A204.1 (cell line): ENCODE data around the gene RAP1A.
"Not testable (repeated sequence)": the region's sequence is repeated elsewhere in the genome, so short reads cannot be mapped to it uniquely, and the experiment has no call there.

Experiments
- FAIRE-seq: peaks from 2 replicates; lab custom pipeline; 2012; peaks lifted over from hg19 to GRCh38; lab: Jason Lieb, UNC

The RAP1A gene

GRCh38 chr1:111669268-111669667, 49.7 kb downstream of the RAP1A start:
- FAIRE-seq = no peak

GRCh38 chr1:111671852-111672251, 52.3 kb downstream of the RAP1A start:
- no peak for FAIRE-seq

- FAIRE-seq = no peak
These were observed 52.7 kb downstream of the RAP1A start for GRCh38 chr1:111672331-111672730.

GRCh38 chr1:111677604-111678003, 58.0 kb downstream of the RAP1A start:
- no peak for FAIRE-seq

- no peak for FAIRE-seq
These were observed 60.0 kb downstream of the RAP1A start for GRCh38 chr1:111679541-111679940.

GRCh38 chr1:111680212-111680800, 60.7 kb downstream of the RAP1A start:
- FAIRE-seq = not testable (repeated sequence)

- FAIRE-seq = not testable (repeated sequence)
These were observed 65.9 kb downstream of the RAP1A start for GRCh38 chr1:111685293-111686153.

GRCh38 chr1:111690306-111690617, 70.7 kb downstream of the RAP1A start:
- no peak for FAIRE-seq

GRCh38 chr1:111691886-111692285, 72.3 kb downstream of the RAP1A start:
- no peak for FAIRE-seq

- no peak for FAIRE-seq
These were observed 76.2 kb downstream of the RAP1A start for GRCh38 chr1:111695801-111696200.

- no peak for FAIRE-seq
These were observed 76.7 kb downstream of the RAP1A start for GRCh38 chr1:111696330-111696729.

GRCh38 chr1:111699268-111699667, 79.7 kb downstream of the RAP1A start:
- FAIRE-seq = no peak

GRCh38 chr1:111702504-111703050, 83.0 kb downstream of the RAP1A start:
- FAIRE-seq = no peak

GRCh38 chr1:111704240-111704639, 84.7 kb downstream of the RAP1A start:
- FAIRE-seq = no peak

GRCh38 chr1:111704776-111705175, 85.2 kb downstream of the RAP1A start:
- FAIRE-seq = no peak

- FAIRE-seq = no peak
These were observed 86.3 kb downstream of the RAP1A start for GRCh38 chr1:111705841-111706240.

GRCh38 chr1:111706921-111707320, 87.3 kb downstream of the RAP1A start:
- FAIRE-seq = no peak

- no peak for FAIRE-seq
These were observed 88.3 kb downstream of the RAP1A start for GRCh38 chr1:111707906-111708305.

- no peak for FAIRE-seq
These were observed 90.4 kb downstream of the RAP1A start for GRCh38 chr1:111709986-111710385.

- FAIRE-seq = no peak
These were observed 96.7 kb downstream of the RAP1A start for GRCh38 chr1:111716333-111716732.

GRCh38 chr1:111717450-111717849, 97.9 kb downstream of the RAP1A start:
- FAIRE-seq = no peak

GRCh38 chr1:111719135-111719534, 99.5 kb downstream of the RAP1A start:
- FAIRE-seq = no peak

- no peak for FAIRE-seq
These were observed 100.1 kb downstream of the RAP1A start for GRCh38 chr1:111719674-111720132.
